ENCODE results near the gene LDHD. TPM values are rescaled to one million over a fixed set of nuclear protein-coding genes. Genes with fewer than 3 reads are reported as not detected.

Gene LDHD
- total and polyA plus RNA-seq, 2 of the 13 experiments (the other 11 are each of a cell fraction or from before 2014, with no cell fraction given) = 9.1 to 9.8 TPM

DNA sequence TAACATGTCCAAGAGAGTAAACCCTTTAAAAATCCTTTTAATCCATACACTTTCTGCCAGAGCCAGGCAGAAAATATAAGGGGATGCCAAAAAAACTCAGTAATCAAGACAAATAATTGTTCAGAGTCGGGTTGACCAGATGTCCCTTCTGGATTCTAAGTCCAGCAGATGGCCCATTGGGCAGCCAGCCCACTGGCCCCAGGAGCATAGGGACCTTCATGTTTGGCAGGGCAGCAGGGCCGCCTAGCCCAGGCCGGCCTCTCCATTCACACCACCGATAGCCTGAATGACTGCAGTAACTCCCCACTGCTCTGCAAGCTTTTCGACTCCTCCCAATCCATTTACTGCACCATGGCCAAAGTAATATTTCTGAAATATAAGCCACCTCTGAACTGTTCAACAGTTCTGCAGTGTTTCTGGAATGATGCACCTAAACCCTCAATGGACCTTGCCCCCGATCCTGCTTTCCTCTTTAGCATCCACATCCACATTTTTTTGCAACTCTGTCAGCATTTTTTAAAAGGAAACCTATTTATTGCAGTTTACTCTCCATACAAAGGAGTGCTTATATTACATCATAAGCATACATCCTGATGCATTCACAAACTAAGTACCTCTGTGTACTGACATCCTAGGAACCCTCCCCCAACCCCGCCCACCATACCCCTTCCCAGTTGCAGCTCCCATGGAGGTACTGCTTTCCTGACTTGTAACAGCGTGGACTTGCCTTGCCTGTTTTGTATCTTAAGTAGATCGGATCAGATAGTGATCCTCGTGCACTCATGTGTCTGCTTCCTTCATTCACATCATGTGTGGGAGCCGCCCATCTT lies 46.4 kb downstream of the LDHD start (continued):
- TF ChIP-seq ZNF343 (CRISPR knock-in tag; IDR thresholded peaks at IDR 0.05) (no peak), TBX2 (CRISPR knock-in tag; IDR thresholded peaks at IDR 0.05; ENCODE audit: borderline replicate concordance) (peak; percentile 84), ZNF235 (CRISPR knock-in tag; IDR thresholded peaks at IDR 0.05; ENCODE audit: borderline replicate concordance) (no peak), ZNF207 (IDR thresholded peaks at IDR 0.05; ENCODE audit: borderline replicate concordance) (no peak), ZBTB21 (CRISPR knock-in tag; IDR thresholded peaks at IDR 0.05) (peak; percentile 87; the same call in 1 of the 2 replicates), ZNF12 (CRISPR knock-in tag; IDR thresholded peaks at IDR 0.05) (peak; percentile 59; the same call in 1 of the 2 replicates), ZNF382 (CRISPR knock-in tag; IDR thresholded peaks at IDR 0.05; ENCODE audit: borderline replicate concordance) (no peak), ZNF607 (CRISPR knock-in tag; IDR thresholded peaks at IDR 0.05; ENCODE audit: borderline replicate concordance) (no peak), NR2C2 (CRISPR knock-in tag; IDR thresholded peaks at IDR 0.05; ENCODE audit: borderline replicate concordance) (peak; percentile 30; the same call in 1 of the 2 replicates), CREM (IDR thresholded peaks at IDR 0.05) (peak; percentile 67; the same call in 1 of the 2 replicates), CREM (CRISPR knock-in tag; IDR thresholded peaks at IDR 0.05) (no peak), ARNT2 (CRISPR knock-in tag; IDR thresholded peaks at IDR 0.05; ENCODE audit: low read depth) (peak; percentile 72; the same call in 1 of the 2 replicates)
- TF ChIP-seq, protein P1, sequence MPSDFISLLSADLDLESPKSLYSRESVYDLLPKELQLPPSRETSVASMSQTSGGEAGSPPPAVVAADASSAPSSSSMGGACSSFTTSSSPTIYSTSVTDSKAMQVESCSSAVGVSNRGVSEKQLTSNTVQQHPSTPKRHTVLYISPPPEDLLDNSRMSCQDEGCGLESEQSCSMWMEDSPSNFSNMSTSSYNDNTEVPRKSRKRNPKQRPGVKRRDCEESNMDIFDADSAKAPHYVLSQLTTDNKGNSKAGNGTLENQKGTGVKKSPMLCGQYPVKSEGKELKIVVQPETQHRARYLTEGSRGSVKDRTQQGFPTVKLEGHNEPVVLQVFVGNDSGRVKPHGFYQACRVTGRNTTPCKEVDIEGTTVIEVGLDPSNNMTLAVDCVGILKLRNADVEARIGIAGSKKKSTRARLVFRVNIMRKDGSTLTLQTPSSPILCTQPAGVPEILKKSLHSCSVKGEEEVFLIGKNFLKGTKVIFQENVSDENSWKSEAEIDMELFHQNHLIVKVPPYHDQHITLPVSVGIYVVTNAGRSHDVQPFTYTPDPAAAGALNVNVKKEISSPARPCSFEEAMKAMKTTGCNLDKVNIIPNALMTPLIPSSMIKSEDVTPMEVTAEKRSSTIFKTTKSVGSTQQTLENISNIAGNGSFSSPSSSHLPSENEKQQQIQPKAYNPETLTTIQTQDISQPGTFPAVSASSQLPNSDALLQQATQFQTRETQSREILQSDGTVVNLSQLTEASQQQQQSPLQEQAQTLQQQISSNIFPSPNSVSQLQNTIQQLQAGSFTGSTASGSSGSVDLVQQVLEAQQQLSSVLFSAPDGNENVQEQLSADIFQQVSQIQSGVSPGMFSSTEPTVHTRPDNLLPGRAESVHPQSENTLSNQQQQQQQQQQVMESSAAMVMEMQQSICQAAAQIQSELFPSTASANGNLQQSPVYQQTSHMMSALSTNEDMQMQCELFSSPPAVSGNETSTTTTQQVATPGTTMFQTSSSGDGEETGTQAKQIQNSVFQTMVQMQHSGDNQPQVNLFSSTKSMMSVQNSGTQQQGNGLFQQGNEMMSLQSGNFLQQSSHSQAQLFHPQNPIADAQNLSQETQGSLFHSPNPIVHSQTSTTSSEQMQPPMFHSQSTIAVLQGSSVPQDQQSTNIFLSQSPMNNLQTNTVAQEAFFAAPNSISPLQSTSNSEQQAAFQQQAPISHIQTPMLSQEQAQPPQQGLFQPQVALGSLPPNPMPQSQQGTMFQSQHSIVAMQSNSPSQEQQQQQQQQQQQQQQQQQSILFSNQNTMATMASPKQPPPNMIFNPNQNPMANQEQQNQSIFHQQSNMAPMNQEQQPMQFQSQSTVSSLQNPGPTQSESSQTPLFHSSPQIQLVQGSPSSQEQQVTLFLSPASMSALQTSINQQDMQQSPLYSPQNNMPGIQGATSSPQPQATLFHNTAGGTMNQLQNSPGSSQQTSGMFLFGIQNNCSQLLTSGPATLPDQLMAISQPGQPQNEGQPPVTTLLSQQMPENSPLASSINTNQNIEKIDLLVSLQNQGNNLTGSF (CRISPR knock-in tag; IDR thresholded peaks at IDR 0.05) = no peak
- TF ChIP-seq, protein P2, sequence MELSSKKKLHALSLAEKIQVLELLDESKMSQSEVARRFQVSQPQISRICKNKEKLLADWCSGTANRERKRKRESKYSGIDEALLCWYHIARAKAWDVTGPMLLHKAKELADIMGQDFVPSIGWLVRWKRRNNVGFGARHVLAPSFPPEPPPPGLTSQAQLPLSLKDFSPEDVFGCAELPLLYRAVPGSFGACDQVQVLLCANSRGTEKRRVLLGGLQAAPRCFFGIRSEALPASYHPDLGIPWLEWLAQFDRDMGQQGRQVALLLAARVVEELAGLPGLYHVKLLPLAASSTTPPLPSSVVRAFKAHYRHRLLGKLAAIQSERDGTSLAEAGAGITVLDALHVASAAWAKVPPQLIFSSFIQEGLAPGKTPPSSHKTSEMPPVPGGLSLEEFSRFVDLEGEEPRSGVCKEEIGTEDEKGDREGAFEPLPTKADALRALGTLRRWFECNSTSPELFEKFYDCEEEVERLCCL (CRISPR knock-in tag; IDR thresholded peaks at IDR 0.05; ENCODE audit: borderline replicate concordance) = no peak
- TF ChIP-seq, protein P3, sequence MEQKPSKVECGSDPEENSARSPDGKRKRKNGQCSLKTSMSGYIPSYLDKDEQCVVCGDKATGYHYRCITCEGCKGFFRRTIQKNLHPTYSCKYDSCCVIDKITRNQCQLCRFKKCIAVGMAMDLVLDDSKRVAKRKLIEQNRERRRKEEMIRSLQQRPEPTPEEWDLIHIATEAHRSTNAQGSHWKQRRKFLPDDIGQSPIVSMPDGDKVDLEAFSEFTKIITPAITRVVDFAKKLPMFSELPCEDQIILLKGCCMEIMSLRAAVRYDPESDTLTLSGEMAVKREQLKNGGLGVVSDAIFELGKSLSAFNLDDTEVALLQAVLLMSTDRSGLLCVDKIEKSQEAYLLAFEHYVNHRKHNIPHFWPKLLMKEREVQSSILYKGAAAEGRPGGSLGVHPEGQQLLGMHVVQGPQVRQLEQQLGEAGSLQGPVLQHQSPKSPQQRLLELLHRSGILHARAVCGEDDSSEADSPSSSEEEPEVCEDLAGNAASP (CRISPR knock-in tag; IDR thresholded peaks at IDR 0.05; ENCODE audit: borderline replicate concordance) = peak; percentile 34; the same call in 1 of the 2 replicates
- TF ChIP-seq, protein P4, sequence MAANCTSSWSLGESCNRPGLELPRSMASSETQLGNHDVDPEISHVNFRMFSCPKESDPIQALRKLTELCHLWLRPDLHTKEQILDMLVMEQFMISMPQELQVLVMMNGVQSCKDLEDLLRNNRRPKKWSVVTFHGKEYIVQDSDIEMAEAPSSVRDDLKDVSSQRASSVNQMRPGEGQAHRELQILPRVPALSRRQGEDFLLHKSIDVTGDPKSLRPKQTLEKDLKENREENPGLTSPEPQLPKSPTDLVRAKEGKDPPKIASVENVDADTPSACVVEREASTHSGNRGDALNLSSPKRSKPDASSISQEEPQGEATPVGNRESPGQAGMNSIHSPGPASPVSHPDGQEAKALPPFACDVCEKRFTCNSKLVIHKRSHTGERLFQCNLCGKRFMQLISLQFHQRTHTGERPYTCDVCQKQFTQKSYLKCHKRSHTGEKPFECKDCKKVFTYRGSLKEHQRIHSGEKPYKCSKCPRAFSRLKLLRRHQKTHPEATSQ (CRISPR knock-in tag; IDR thresholded peaks at IDR 0.05; ENCODE audit: borderline replicate concordance) = peak; percentile 65; the same call in 1 of the 2 replicates
- TF ChIP-seq, protein P5, sequence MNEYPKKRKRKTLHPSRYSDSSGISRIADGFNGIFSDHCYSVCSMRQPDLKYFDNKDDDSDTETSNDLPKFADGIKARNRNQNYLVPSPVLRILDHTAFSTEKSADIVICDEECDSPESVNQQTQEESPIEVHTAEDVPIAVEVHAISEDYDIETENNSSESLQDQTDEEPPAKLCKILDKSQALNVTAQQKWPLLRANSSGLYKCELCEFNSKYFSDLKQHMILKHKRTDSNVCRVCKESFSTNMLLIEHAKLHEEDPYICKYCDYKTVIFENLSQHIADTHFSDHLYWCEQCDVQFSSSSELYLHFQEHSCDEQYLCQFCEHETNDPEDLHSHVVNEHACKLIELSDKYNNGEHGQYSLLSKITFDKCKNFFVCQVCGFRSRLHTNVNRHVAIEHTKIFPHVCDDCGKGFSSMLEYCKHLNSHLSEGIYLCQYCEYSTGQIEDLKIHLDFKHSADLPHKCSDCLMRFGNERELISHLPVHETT (CRISPR knock-in tag; conservative IDR thresholded peaks at IDR 0.05) = no peak
